Measurements from ENCODE around the gene TMEM198. TPM values are rescaled to one million over a fixed set of nuclear protein-coding genes. Genes with fewer than 3 reads are reported as not detected.

Gene TMEM198
- total RNA-seq, 1 donor from 2014 or later: 1.6 TPM

DNA sequence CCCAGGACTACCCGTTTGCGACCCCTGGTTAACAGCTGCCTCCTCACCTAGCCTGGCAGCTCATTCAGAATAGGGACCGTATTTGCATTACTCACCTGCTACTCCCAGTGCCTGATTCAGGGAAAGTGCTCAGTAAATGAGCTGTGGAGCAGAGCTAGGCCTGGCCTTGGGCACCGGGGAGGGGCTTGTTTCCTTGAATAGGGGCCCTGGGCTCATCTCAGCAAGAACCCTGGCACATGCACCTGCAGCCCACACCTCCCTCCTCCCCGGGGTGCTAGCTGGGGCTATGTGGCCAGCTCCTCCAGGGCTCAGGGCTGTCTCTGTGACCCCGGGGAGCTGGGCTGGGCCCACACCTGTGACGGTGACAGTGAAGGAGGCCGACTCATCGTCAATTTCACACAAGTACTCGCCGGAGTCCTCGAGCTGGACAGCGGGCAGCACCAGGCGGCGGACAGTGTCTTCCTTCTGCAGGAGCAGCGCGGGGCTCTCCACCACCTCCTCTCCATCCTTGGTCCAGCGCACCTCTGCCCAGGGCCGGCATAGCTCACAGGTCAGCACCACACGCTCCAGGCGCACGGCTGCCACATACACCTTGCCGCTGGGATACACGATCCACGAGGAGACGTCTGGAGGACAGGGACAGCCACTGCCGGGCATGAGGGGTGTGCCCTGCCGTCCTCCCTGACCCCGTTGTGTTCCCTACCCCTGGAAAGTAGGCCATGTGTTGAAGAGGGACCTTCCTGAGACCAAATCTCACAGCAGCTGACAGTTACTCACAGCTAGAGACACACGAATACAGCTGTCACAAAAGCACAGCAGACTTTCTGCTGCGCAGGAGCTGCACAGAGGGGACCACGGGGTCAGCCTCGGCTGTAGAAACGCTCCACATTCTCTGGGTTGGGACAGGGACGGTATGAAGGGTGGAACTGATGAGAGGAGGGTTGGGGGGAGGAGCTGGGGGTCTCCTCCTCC lies 18.5 kb downstream of the TMEM198 start:
- TF ChIP-seq, protein P1, sequence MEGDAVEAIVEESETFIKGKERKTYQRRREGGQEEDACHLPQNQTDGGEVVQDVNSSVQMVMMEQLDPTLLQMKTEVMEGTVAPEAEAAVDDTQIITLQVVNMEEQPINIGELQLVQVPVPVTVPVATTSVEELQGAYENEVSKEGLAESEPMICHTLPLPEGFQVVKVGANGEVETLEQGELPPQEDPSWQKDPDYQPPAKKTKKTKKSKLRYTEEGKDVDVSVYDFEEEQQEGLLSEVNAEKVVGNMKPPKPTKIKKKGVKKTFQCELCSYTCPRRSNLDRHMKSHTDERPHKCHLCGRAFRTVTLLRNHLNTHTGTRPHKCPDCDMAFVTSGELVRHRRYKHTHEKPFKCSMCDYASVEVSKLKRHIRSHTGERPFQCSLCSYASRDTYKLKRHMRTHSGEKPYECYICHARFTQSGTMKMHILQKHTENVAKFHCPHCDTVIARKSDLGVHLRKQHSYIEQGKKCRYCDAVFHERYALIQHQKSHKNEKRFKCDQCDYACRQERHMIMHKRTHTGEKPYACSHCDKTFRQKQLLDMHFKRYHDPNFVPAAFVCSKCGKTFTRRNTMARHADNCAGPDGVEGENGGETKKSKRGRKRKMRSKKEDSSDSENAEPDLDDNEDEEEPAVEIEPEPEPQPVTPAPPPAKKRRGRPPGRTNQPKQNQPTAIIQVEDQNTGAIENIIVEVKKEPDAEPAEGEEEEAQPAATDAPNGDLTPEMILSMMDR (conservative IDR thresholded peaks at IDR 0.05; ENCODE audit: low read depth, low read length): no peak
- DNase-seq (ENCODE audit: low read depth): no peak
- no peak overlapping the region for H3K4me3 ChIP-seq (ENCODE audit: low read depth, low read length)

DNA sequence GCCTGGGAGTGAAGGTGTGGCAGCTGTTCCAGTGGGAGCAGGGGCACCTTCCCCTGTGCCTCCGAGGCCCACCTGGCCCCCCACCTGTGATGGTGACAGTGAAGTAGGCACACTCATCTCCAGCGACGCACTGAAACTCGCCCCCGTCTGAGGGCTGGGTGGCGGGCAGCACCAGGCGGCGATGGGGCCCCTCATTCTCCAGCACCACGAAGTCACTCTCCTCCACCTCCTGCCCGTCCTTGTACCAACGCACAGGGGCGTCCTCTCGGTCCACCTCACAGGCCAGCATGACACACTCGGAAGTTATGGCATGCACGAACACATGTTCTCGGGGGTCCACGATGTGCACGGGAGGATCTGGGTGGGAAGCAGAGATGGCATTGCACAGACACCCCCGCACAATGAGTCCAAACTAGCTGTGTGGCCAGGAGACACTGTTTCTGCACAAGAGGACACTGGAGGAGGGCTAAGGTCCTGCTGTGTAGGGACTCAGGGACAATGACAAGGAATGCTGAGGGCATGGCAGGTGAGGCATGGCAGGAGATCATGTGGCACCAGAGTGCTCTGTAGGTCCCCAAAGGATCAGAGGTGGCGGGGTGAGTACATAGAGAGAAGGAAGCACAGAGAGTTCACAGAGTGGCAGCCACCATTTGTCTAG lies 19.6 kb downstream of the TMEM198 start:
- TF ChIP-seq, protein P1 (conservative IDR thresholded peaks at IDR 0.05; ENCODE audit: low read depth, low read length): no peak
- H3K4me3 ChIP-seq (ENCODE audit: low read depth, low read length): no peak overlapping the region
- DNase-seq (ENCODE audit: low read depth): no peak

DNA sequence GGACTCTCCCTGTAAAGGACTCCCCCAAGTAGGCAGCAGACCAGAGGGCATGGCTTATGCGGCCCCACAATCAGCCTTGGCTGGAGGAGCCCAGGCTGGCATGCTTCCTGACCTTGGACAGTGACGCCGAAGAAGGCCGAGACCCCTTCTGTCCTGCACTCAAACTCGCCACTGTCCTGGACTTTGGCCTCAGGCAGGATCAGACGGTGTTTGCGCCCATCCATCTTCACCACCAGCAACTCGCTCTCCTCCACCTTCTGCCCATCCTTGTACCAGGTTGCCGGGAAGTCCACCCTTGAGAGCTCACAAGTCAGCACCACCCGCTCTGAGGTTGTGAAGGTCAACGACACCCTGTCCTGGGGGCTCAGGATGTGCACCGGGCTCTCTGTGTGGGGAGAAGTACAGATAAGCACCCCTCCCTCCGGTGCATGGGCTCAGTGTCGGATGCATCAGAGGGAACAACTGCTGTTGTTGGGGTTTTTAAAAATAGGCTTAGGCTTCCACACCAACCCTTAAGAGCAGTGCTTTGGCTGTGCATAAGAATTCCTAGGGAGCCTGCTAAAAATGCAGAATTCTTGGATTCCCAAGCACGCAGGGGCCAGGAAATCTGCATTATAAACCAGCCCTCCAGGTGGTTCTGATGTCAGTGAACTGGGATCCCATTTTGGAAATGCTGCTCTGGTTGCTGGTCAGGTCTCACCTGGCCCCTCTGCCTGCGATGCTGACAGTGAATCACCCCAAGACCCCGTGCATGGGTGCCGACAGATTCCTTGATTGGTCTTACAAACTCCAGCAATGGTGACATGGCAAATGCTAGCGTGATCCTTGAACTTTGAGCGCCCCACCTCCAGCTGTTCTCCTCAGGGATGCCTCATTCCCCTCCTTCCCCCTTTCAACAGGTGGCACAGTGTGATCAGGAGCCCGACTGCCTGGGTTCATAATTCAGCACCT lies 21.6 kb downstream of the TMEM198 start:
- no peak for DNase-seq (ENCODE audit: low read depth)
- TF ChIP-seq, protein P1 (conservative IDR thresholded peaks at IDR 0.05; ENCODE audit: low read depth, low read length): no peak
- no peak overlapping the region for H3K4me3 ChIP-seq (ENCODE audit: low read depth, low read length)

DNA sequence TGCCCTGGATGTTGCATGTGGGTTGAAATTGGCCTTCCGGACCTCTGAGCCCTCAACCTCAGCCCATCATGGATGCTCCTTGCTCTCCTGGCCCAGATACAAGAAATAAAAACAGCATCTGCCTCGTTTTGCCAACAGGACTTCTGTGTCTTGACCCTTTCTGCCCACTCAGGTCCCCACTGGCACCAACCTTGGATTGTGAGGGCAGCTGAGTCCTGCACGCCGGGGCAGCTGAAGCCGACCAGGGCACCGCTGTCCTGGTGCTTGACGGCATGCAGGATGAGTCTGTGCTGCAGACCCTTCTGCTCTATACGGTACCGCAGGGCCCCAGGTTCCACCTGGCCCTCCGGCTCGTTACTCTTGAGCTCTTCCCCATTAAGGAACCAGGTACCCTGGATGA lies 22.8 kb downstream of the TMEM198 start:
- H3K4me3 ChIP-seq (ENCODE audit: low read depth, low read length): no peak overlapping the region
- DNase-seq (ENCODE audit: low read depth): no peak
- TF ChIP-seq, protein P1 (conservative IDR thresholded peaks at IDR 0.05; ENCODE audit: low read depth, low read length): no peak

DNA sequence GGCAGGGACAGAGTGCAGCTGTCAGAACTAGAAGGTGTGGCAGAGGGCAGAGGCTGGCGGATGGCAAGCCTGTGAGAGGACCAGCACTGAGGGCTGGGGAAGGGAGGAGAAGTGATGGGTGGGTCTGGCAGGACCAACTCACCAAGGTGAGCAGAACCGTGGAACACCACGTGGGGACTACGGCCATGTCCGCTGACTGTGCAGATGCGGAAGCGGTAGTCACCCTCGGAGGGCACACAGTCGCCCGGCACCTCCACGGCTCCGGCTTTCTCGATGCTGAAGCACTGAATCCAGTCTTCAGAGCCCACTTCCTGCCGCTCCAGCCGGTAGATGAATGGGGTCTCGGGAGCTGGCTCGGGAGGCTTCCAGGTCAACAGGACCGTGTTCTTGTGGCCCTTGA lies 23.3 kb downstream of the TMEM198 start:
- H3K4me3 ChIP-seq (ENCODE audit: low read depth, low read length): no peak overlapping the region
- TF ChIP-seq, protein P1 (conservative IDR thresholded peaks at IDR 0.05; ENCODE audit: low read depth, low read length): no peak
- no peak for DNase-seq (ENCODE audit: low read depth)

DNA sequence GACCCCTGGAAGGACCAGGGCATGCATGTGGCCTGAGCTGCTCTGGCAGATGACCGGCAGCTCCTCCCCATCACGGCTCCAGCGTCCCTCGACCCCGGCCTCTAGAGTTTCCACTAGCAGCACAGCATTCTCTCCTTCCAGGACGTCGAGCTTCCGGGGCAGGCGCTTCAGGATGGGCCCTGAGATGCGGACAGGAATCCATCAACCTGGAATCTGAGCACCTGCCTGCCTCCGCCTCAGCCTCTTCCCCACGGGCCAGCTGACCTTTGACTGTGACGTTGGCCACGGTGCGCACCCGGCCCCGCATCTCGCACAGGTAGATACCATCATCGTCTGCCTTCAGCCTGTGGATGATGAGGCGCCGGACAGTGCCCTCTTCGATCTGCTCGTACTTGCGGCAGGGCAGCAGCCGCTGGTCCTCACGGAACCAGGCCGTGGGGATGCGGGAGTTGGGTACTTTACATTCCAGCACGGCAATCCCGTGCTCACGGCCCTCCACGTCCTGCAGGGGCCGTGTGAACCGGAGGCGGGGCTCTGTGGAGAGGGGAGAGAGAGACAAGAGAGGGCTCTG lies 24.0 kb downstream of the TMEM198 start:
- DNase-seq (ENCODE audit: low read depth): no peak
- TF ChIP-seq, protein P1 (conservative IDR thresholded peaks at IDR 0.05; ENCODE audit: low read depth, low read length): no peak
- no peak overlapping the region for H3K4me3 ChIP-seq (ENCODE audit: low read depth, low read length)
